Activated CD4-positive, alpha-beta memory T cell treated with anti-CD3 and anti-CD28 coated beads for 36 hours (primary cell): ENCODE results near the gene CCDC192. TPM values are rescaled to one million over a fixed set of nuclear protein-coding genes. Genes with fewer than 3 reads are reported as not detected.

Source experiments
- CTCF ChIA-PET: fragments of 350-600 bp; sonication (Branson Sonifier 250); formaldehyde crosslinking; loops from one replicate; lab custom pipeline; 2021; ENCODE audit warnings: antibody characterized with exemption, inconsistent platforms; lab: Charles Lee
- POLR2A ChIA-PET: fragments of 350-600 bp; sonication (Branson Sonifier 250); formaldehyde crosslinking; loops from one replicate; lab custom pipeline; 2021; ENCODE audit warnings: antibody characterized with exemption; lab: Charles Lee
- DNase-seq: peaks from one replicate; pipeline ENCODE4 v3.0.0-alpha.2; 2020
- H3K27ac Mint-ChIP-seq: one replicate; pipeline ENCODE4 v1.8.0; 2021; ENCODE audit warnings: mixed read lengths
- H3K27me3 Mint-ChIP-seq: one replicate; pipeline ENCODE4 v1.8.0; 2021; ENCODE audit warnings: mixed read lengths
- H3K36me3 Mint-ChIP-seq: one replicate; pipeline ENCODE4 v1.8.0; 2021; ENCODE audit warnings: mixed read lengths
- H3K4me1 Mint-ChIP-seq: one replicate; pipeline ENCODE4 v1.8.0; 2021; ENCODE audit warnings: low read depth, mixed read lengths
- H3K4me3 Mint-ChIP-seq: one replicate; pipeline ENCODE4 v1.8.0; 2021; ENCODE audit warnings: mild to moderate bottlenecking, mixed read lengths
- H3K9me3 Mint-ChIP-seq: one replicate; pipeline ENCODE4 v1.8.0; 2021; ENCODE audit warnings: mixed read lengths
- intact Hi-C: fragments of 100-400 bp; cut with micrococcal nuclease; formaldehyde crosslinking; loops from one replicate; pipeline ENCODE4 v1.15.1; 2023
- total RNA-seq, 2 experiments: library from RNA; stranded (reverse); gene quantifications; one replicate each; pipeline ENCODE4 v1.2.3, GENCODE V29; 2021

CCDC192 gene
- total RNA-seq, 2 experiments from 2014 or later: not detected

GRCh38 chr5:127978738-127979300, 275.6 kb downstream of the CCDC192 start:
- Mint-ChIP-seq H3K27ac (no peak overlapping the region), H3K4me3 (no peak overlapping the region), H3K9me3 (no peaks in the 10 kb centered on the region), H3K36me3 (peaks cover 5% of the 10 kb centered on the region), H3K4me1 (no peaks in the 10 kb centered on the region), H3K27me3 (no peaks in the 10 kb centered on the region)
- ChIA-PET POLR2A (no interaction called here), CTCF (no interaction called here)
- DNase-seq: no peak
- intact Hi-C loops: no loop called here

GRCh38 chr5:127979475-127979874, 276.3 kb downstream of the CCDC192 start:
- Mint-ChIP-seq H3K4me1 (no peaks in the 10 kb centered on the region), H3K4me3 (no peak overlapping the region)

GRCh38 chr5:127980843-127981242, 277.7 kb downstream of the CCDC192 start:
- ChIA-PET CTCF (no interaction called here), POLR2A (no interaction called here)
- no peak for DNase-seq
- no peak overlapping the region for H3K4me3 Mint-ChIP-seq
- intact Hi-C loops: no loop called here
- no peaks in the 10 kb centered on the region for H3K27me3 Mint-ChIP-seq
- no peak overlapping the region for H3K27ac Mint-ChIP-seq
- H3K36me3 Mint-ChIP-seq: peaks cover 5% of the 10 kb centered on the region
- H3K9me3 Mint-ChIP-seq: no peaks in the 10 kb centered on the region
- H3K4me1 Mint-ChIP-seq: no peaks in the 10 kb centered on the region

More at GRCh38 chr5:127979475-127979874, 276.3 kb downstream of the CCDC192 start:
- Mint-ChIP-seq H3K9me3 (no peaks in the 10 kb centered on the region), H3K36me3 (peaks cover 5% of the 10 kb centered on the region), H3K27ac (no peak overlapping the region), H3K27me3 (no peaks in the 10 kb centered on the region)
- ChIA-PET POLR2A (no interaction called here), CTCF (no interaction called here)
- no peak for DNase-seq
- intact Hi-C loops: no loop called here

- POLR2A ChIA-PET: no interaction called here
- Mint-ChIP-seq H3K4me3 (no peak overlapping the region), H3K4me1 (no peaks in the 10 kb centered on the region), H3K27me3 (no peaks in the 10 kb centered on the region), H3K27ac (no peak overlapping the region), H3K36me3 (peaks cover 5% of the 10 kb centered on the region), H3K9me3 (no peaks in the 10 kb centered on the region)
- no peak for DNase-seq
- CTCF ChIA-PET: no interaction called here
- intact Hi-C loops: no loop called here
These were observed 278.3 kb downstream of the CCDC192 start for GRCh38 chr5:127981498-127981897.

GRCh38 chr5:127985811-127986325, 282.7 kb downstream of the CCDC192 start:
- Mint-ChIP-seq H3K27me3 (no peaks in the 10 kb centered on the region), H3K4me1 (no peaks in the 10 kb centered on the region), H3K9me3 (peaks cover 13% of the 10 kb centered on the region), H3K4me3 (no peak overlapping the region), H3K27ac (no peak overlapping the region), H3K36me3 (peaks cover 5% of the 10 kb centered on the region)
- POLR2A ChIA-PET: no interaction called here
- intact Hi-C loops: no loop called here
- CTCF ChIA-PET: no interaction called here
- DNase-seq: no peak

- ChIA-PET POLR2A (no interaction called here), CTCF (no interaction called here)
- intact Hi-C loops: no loop called here
- peaks cover 11% of the 10 kb centered on the region for H3K36me3 Mint-ChIP-seq
- no peaks in the 10 kb centered on the region for H3K4me1 Mint-ChIP-seq
- peaks cover 13% of the 10 kb centered on the region for H3K9me3 Mint-ChIP-seq
- H3K4me3 Mint-ChIP-seq: no peak overlapping the region
- H3K27ac Mint-ChIP-seq: no peak overlapping the region
- no peaks in the 10 kb centered on the region for H3K27me3 Mint-ChIP-seq
- DNase-seq: no peak
These were observed 284.4 kb downstream of the CCDC192 start for GRCh38 chr5:127987354-127988145.

GRCh38 chr5:127988146-127988760, 285.1 kb downstream of the CCDC192 start:
- ChIA-PET CTCF (no interaction called here), POLR2A (no interaction called here)
- peaks cover 11% of the 10 kb centered on the region for H3K36me3 Mint-ChIP-seq

More at GRCh38 chr5:127988146-127988760, 285.1 kb downstream of the CCDC192 start:
- Mint-ChIP-seq H3K4me3 (no peak overlapping the region), H3K27me3 (no peaks in the 10 kb centered on the region), H3K27ac (no peak overlapping the region), H3K9me3 (peaks cover 13% of the 10 kb centered on the region), H3K4me1 (no peaks in the 10 kb centered on the region)
- intact Hi-C loops: no loop called here
- DNase-seq: no peak

Other genes with a start within 250 kb of the CCDC192 start
- gene PRRC1, start 185.8 kb upstream of the CCDC192 start, total RNA-seq: 10 to 100 TPM; 39.4 to 44.0 TPM
- gene CTXN3, start 54.3 kb upstream of the CCDC192 start, total RNA-seq: not detected